SK-MEL-5 (cell line): ENCODE data around the gene RRAD. TPM values are rescaled to one million over a fixed set of nuclear protein-coding genes. Genes with fewer than 3 reads are reported as not detected.
"Not testable (repeated sequence)": the region's sequence is repeated elsewhere in the genome, so short reads cannot be mapped to it uniquely, and the experiment has no call there.

Experiments
- DNase-seq: peaks from one replicate; pipeline ENCODE4 v3.0.0-alpha.2; 2016; ENCODE audit warnings: low read depth, low spot score
- in situ Hi-C: cut with HindIII; loops from 2 replicates; pipeline ENCODE4 v1.10.0; 2016; ENCODE audit warnings: low sequenced_read_pairs, high pct_unique_total_duplicates, low pct_unique_long_range_greater_than_20kb
- total RNA-seq: library from RNA; depleted of rRNA; stranded (reverse); fragments of >200 nt; shearing (Covaris generic); gene quantifications from 2 replicates; pipeline ENCODE4 v1.2.3, GENCODE V29; 2014

RRAD gene
- total RNA-seq, 1 experiment from 2014 or later: not detected

DNA sequence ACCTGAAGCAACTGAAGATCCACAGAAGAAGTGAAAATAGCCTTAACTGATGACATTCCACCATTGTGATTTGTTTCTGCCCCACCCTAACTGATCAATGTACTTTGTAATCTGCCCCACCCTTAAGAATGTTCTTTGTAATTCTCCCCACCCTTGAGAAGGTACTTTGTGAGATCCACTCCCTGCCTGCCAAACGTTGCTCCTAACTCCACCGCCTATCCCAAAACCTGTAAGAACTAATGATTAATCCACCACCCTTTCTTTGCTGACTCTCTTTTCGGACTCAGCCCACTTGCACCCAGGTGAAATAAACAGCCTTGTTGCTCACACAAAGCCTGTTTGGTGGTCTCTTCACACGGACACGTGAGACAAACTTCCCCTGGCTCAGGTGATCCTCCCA lies 28.7 kb downstream of the RRAD start:
- in situ Hi-C loops, DNase-seq: not testable (repeated sequence)

DNA sequence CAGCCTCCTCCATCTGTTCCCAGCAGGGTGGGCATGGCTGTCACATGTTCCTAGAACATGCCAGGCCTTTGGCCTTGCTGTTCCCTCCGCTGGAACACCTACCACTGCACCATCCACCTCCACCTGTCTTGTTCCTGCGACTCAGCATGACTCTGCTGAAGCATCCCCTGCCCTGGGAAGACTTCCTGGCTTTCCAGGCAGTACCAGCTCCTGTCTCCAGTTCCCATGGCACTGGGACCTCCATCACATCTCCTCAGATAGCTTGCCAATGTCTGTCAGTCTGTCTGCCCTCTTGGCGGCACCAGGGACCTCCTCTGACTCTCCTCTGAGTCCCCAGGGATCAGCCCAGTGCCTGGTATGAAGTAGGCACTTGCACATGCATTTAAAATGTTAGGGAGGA lies 29.3 kb downstream of the RRAD start:
- in situ Hi-C loops: no loop called here

DNA sequence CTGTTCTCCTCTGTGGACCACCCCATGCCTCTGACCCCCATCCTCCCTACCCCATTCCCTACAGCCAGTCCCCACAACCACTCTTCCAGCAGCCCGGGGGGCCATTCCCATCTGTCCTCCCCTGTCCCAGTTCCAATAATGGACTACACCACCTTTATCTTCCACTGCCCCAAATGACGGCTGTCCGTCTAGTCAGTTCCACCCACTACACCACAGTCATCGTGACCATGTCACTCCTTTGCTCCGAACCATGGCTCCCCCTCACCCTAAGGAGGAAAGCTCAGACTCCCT lies 29.7 kb downstream of the RRAD start:
- DNase-seq: no peak
- in situ Hi-C loops: no loop called here

More for the DNA sequence above, 29.3 kb downstream of the RRAD start:
- no peak for DNase-seq

- peak; percentile 73 for DNase-seq
- in situ Hi-C loops: no loop called here
These were observed 30.2 kb downstream of the RRAD start for GRCh38 chr16:66894948-66895688.

DNA sequence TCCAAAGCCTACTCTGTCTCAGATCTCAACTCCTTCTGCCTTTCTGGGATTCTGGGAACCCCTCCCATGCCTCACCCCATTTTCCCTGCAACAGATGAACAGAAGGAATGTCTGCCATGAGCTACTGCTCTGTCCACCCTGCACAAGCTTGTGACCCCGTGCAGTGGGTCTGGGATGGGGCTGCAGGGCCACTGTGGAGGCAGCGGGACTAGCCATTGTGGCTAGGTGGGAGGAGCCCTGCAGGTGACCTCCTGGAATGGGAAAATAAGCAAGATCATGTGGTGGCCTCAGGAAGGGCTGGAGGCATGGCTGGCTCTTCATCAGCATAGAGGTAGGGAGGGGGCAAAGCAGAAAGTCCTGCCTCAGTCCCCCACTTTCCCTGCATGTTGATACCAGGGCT lies 31.3 kb downstream of the RRAD start:
- no peak for DNase-seq
- in situ Hi-C loops: no loop called here

- no peak for DNase-seq
- in situ Hi-C loops: no loop called here
These were observed 33.5 kb downstream of the RRAD start for GRCh38 chr16:66891797-66892196.

GRCh38 chr16:66891360-66891759 lies 34.0 kb downstream of the RRAD start:
- in situ Hi-C loops: no loop called here

GRCh38 chr16:66890799-66891198 lies 34.5 kb downstream of the RRAD start:
- no peak for DNase-seq
- in situ Hi-C loops: no loop called here

More at GRCh38 chr16:66891360-66891759, 34.0 kb downstream of the RRAD start:
- DNase-seq: no peak

DNA sequence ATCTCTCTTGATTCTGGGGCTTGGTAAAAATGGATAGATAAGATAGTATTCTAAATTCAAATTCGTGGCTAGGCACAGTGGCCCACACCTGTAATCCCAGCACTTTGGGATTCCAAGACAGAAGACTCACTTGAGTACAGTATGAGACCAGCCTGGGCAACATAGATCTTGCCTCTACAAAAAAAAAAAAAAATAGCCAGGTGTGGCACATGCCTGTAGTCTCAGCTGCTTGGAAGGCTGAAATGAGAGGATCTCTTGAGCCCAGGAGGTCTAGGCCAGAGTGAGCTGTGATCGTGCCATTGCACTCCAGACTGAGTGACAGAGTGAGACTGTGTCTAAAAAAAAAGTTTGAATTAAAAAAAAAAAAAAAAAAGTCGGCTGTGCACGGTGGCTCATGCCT lies 35.7 kb downstream of the RRAD start:
- DNase-seq: no peak

GRCh38 chr16:66888647-66889615 lies 36.4 kb downstream of the RRAD start:
- DNase-seq: no peak
- in situ Hi-C loops: no loop called here

More for the DNA sequence above, 35.7 kb downstream of the RRAD start:
- in situ Hi-C loops: no loop called here

- DNase-seq: no peak
- in situ Hi-C loops: no loop called here
These were observed 38.4 kb downstream of the RRAD start for GRCh38 chr16:66886914-66887313.

DNA sequence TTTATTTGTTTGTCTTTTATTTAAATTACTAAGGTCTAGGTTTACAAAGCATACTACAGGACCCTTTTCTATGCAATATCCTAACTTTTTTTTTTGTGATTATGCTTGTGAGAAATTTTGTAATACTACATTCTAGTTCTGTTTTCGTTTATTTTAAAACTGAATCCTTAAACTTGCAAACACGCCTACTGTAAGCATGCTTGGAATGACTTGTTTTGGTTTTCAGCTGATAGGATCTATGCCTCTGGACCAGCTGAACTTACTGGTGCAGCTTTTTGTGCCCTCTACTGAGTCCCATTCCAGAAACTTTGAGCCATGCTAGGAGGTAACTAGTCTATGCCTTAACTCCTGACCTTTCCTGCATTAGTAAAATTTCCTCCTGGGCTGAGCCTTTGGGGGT lies 39.0 kb downstream of the RRAD start:
- in situ Hi-C loops: no loop called here

DNA sequence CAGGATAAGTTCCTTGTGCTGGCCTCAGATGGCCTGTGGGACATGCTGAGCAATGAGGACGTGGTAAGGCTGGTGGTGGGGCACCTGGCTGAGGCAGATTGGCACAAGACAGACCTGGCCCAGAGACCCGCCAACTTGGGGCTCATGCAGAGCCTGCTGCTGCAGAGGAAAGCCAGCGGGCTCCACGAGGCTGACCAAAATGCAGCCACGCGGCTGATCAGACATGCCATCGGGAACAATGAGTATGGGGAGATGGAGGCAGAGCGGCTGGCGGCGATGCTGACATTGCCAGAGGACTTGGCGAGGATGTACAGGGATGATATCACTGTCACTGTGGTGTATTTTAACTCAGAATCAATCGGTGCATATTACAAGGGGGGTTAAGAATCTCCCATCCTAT lies 39.8 kb downstream of the RRAD start:
- in situ Hi-C loops: no loop called here
- DNase-seq: no peak

More for the DNA sequence above, 39.0 kb downstream of the RRAD start:
- no peak for DNase-seq

- in situ Hi-C loops: no loop called here
- DNase-seq: no peak
These were observed 42.6 kb downstream of the RRAD start for GRCh38 chr16:66882702-66883101.

DNA sequence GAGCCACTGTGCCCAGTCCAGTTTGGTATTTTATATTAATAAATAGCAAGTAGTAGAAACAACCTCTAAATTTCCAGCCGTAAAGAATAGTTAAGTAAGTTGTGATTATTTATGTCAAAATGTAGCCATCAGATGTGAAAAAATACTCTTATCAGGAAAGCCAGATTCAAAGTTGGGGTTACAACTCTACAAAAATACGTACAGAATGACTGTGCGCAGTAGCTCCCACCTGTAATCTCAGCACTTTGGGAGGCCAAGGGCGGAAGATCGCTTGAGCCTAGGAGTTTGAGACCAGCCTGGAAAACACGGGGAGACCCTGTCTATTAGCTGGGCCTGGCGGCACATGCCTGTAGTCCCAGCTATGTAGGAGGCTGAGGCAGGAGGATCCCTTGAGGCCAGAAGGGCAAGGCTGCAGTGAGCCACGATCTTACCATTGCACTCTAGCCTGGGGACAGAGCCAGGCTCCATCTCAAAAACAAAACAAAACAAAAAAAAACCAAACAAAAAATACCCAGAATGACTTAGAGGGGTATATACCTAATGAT lies 43.3 kb downstream of the RRAD start:
- DNase-seq: no peak
- in situ Hi-C loops: no loop called here

DNA sequence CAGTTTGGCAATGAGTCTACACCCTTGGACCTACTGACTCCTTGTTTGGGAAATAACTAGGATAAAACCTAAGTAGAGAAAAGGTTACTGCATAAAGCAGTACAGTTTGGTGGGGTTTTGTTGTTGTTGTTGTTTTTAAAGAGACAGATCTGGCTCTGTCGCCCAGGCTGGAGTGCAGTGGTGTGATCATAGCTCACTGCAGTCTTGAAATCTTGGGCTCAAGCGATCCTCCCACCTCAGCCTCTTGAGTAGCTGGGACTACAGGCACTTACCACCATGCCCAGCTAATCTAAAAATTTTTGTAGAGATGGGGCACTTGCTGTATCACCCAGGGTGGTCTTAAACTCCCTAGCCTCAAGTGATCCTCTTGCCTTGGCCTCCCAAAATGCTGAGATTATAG lies 43.8 kb downstream of the RRAD start:
- DNase-seq: no peak
- in situ Hi-C loops: no loop called here

GRCh38 chr16:66881014-66881417 lies 44.3 kb downstream of the RRAD start:
- no peak for DNase-seq
- in situ Hi-C loops: no loop called here

DNA sequence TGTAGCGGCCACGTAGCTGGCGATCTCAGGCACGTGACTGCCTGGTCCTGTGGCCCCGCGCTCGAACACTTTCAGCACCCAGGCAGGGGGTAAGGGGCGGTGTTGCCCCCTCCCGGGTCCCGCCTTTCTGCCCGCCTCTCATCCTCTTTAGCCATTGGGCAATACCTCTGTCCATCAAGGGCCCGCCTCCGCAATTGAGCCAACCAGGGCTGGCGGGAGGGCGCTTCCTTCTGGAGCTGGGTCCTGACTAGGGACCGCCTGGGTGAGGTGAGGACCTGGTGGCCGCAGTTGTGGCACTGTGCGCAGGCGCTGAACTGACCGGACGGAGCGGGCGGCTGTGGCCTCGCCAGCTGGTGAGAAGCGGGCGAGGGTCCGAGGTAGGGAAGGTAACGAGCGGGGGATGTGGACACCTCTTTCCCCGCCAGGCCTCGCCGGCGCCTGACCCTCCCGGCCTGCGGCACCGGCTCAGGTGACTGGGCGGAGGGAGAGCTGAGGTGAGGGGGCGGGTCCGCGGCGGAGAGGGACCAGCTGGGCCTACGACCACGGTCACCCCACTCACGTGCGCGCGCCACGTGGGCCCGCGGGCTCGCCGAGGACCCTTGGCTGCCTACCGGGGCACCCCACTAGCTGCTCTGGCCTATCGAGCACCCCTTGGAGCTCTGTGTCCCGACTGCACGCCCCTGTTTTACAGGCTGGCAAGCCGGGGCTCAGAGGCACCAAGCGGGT lies 44.9 kb downstream of the RRAD start, which contains the start of gene PDP2:
Gene PDP2, plus strand, starts transcription at position 228 of the 726 bp plus-strand sequence. CDS start 3,770 bp downstream, outside the sequence.
- in situ Hi-C loops: no loop called here
- peak; percentile 95 for DNase-seq
